HEK293 (cell line): Measurements from ENCODE around the gene ISG15.

ENCODE experiments used
- CTCF ChIP-seq: fragments of 450-650 bp; formaldehyde crosslinking; IDR thresholded peaks from 2 replicates; pipeline ENCODE4 v1.5.1; 2016; ENCODE audit warnings: missing biosample characterization, missing genetic modification characterization
- FEZF1 ChIP-seq: fragments of 450-650 bp; formaldehyde crosslinking; IDR thresholded peaks from 2 replicates; pipeline ENCODE4 v1.5.1; 2016; ENCODE audit warnings: missing biosample characterization, missing genetic modification characterization
- KLF7 ChIP-seq: fragments of 450-650 bp; formaldehyde crosslinking; IDR thresholded peaks from 2 replicates; pipeline ENCODE4 v1.5.1; 2016; ENCODE audit warnings: missing biosample characterization, missing genetic modification characterization, borderline replicate concordance
- MEIS1 ChIP-seq: sonication (generic); formaldehyde crosslinking; IDR thresholded peaks from 2 replicates; pipeline ENCODE4 v1.8.1; 2022; ENCODE audit warnings: missing genetic modification reagents, mild to moderate bottlenecking, borderline replicate concordance
- PATZ1 ChIP-seq: fragments of 450-650 bp; formaldehyde crosslinking; IDR thresholded peaks from 2 replicates; pipeline ENCODE4 v1.5.1; 2016; ENCODE audit warnings: missing biosample characterization, missing genetic modification characterization
- PRDM10 ChIP-seq: fragments of 450-650 bp; formaldehyde crosslinking; IDR thresholded peaks from 2 replicates; pipeline ENCODE4 v1.5.1; 2016; ENCODE audit warnings: missing biosample characterization, missing genetic modification characterization
- PRDM6 ChIP-seq: fragments of 450-650 bp; formaldehyde crosslinking; IDR thresholded peaks from 2 replicates; pipeline ENCODE4 v1.5.1; 2017; ENCODE audit warnings: missing biosample characterization, missing genetic modification characterization
- SP2 ChIP-seq: fragments of 450-650 bp; formaldehyde crosslinking; IDR thresholded peaks from 2 replicates; pipeline ENCODE4 v1.5.1; 2016; ENCODE audit warnings: missing biosample characterization, missing genetic modification characterization
- ZBTB20 ChIP-seq: fragments of 450-650 bp; formaldehyde crosslinking; IDR thresholded peaks from 2 replicates; pipeline ENCODE4 v1.5.1; 2016; ENCODE audit warnings: missing biosample characterization, missing genetic modification characterization
- ZBTB48 ChIP-seq: fragments of 450-650 bp; formaldehyde crosslinking; IDR thresholded peaks from 2 replicates; pipeline ENCODE4 v1.5.1; 2016; ENCODE audit warnings: missing biosample characterization, missing genetic modification characterization
- ZFP41 ChIP-seq: fragments of 450-650 bp; formaldehyde crosslinking; IDR thresholded peaks from 2 replicates; pipeline ENCODE4 v1.5.1; 2016; ENCODE audit warnings: missing biosample characterization, missing genetic modification characterization, borderline replicate concordance
- ZFP69B ChIP-seq: fragments of 450-650 bp; formaldehyde crosslinking; IDR thresholded peaks from 2 replicates; pipeline ENCODE4 v1.5.1; 2016; ENCODE audit warnings: missing biosample characterization, missing genetic modification characterization
- ZNF138 ChIP-seq: fragments of 450-650 bp; formaldehyde crosslinking; IDR thresholded peaks from 2 replicates; pipeline ENCODE4 v1.5.1; 2016; ENCODE audit warnings: missing biosample characterization, missing genetic modification characterization, borderline replicate concordance
- ZNF292 ChIP-seq: fragments of 450-650 bp; formaldehyde crosslinking; IDR thresholded peaks from 2 replicates; pipeline ENCODE4 v1.5.1; 2016; ENCODE audit warnings: low read depth, missing biosample characterization, missing genetic modification characterization, borderline replicate concordance
- ZNF341 ChIP-seq: fragments of 450-650 bp; formaldehyde crosslinking; IDR thresholded peaks from 2 replicates; pipeline ENCODE4; 2016; ENCODE audit warnings: low read depth, missing biosample characterization, missing genetic modification characterization
- ZNF513 ChIP-seq: fragments of 450-650 bp; IDR thresholded peaks from 2 replicates; pipeline ENCODE4 v1.5.1; 2018; ENCODE audit warnings: missing biosample characterization, missing genetic modification characterization
- ZNF518A ChIP-seq: fragments of 450-650 bp; formaldehyde crosslinking; conservative IDR thresholded peaks from 2 replicates; pipeline ENCODE4 v1.5.1; 2016; ENCODE audit warnings: low read depth, missing biosample characterization, missing genetic modification characterization
- ZNF530 ChIP-seq: fragments of 450-650 bp; formaldehyde crosslinking; IDR thresholded peaks from 2 replicates; pipeline ENCODE4 v1.5.1; 2016; ENCODE audit warnings: low read depth, missing biosample characterization, missing genetic modification characterization
- ZNF555 ChIP-seq: fragments of 450-650 bp; formaldehyde crosslinking; conservative IDR thresholded peaks from 2 replicates; pipeline ENCODE4 v1.5.1; 2017; ENCODE audit warnings: missing biosample characterization, mild to moderate bottlenecking, missing genetic modification characterization, inconsistent platforms
- ZNF626 ChIP-seq: fragments of 450-650 bp; sonication (Bioruptor Pico); formaldehyde crosslinking; IDR thresholded peaks from 2 replicates; pipeline ENCODE4 v1.5.1; 2018; ENCODE audit warnings: missing biosample characterization, missing genetic modification characterization, inconsistent platforms
- ZNF776 ChIP-seq: fragments of 450-650 bp; formaldehyde crosslinking; IDR thresholded peaks from 2 replicates; pipeline ENCODE4 v1.5.0; 2017; ENCODE audit warnings: missing biosample characterization, missing genetic modification characterization, borderline replicate concordance

Gene ISG15

GRCh38 chr1:995665-996633 is 17.3 kb upstream of the ISG15 start (continued):
- no peak for TF ChIP-seq PRDM6
- no peak for TF ChIP-seq ZFP41 (tag by site-specific recombination)
- TF ChIP-seq MEIS1 (CRISPR knock-in tag) = no peak
- TF ChIP-seq ZNF530 (tag by site-specific recombination) = no peak
- no peak for TF ChIP-seq ZNF513 (tag by site-specific recombination)
- TF ChIP-seq ZNF138 = no peak
- TF ChIP-seq PRDM10 (tag by site-specific recombination) = 0 out of 2 replicates have a peak, but pooled peaks have one; percentile 29
- no peak for TF ChIP-seq ZNF555 (tag by site-specific recombination)
- TF ChIP-seq ZBTB20 (tag by site-specific recombination) = no peak
- no peak for TF ChIP-seq CTCF (tag by site-specific recombination)
- TF ChIP-seq ZFP69B = no peak
- TF ChIP-seq PATZ1 = peak; percentile 75
- no peak for TF ChIP-seq SP2 (tag by site-specific recombination)
- 0 out of 2 replicates have a peak, but pooled peaks have one; percentile 9 for TF ChIP-seq ZNF341
- TF ChIP-seq ZNF292 (tag by site-specific recombination) = no peak
- TF ChIP-seq FEZF1 (tag by site-specific recombination) = peak; percentile 46
- TF ChIP-seq ZNF776 = no peak
- TF ChIP-seq ZNF626 = no peak
- TF ChIP-seq ZNF518A (tag by site-specific recombination) = no peak
- TF ChIP-seq ZBTB48 (tag by site-specific recombination) = peak; percentile 12; the same call in 1 of the 2 replicates
- peak; percentile 15; the same call in 1 of the 2 replicates for TF ChIP-seq KLF7
